ENCODE measurements around the gene VSNL1.

DNA sequence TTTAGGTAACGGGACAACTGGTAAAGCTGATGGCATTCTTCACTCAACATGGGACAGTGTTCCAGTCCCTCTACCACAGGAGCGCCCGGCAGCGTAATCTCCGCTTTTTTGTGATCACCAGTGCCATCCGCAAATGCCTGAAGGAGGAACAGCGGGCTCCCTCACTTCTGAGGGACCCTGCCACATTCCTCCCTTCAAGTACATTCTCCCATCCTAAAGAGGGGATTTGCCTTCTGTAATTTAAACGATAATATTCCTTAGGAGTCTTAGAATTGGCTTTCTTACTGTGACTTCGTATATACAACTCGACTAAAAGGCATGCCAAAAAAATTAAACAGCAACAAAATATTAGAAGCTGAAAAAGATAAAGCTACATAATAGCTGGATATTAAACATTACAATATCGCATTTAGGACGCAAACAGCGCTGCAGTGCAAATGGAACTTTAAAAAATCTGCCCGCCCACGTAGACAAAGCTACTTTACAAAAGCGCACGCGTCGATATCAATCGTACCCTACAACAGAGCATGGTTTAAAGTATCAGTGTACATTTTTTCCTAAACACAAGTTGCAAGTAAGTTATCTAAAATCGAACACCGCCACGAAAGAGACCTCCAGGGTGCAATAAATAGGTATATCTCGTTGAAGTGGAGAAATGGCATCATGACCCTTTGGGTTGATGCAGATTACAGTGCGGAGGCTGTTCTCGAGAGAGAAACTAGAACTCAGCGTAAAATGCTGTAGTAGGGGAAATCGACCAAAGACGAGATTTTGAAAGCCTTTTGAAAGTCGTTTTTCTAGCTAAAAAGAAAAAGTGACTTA lies 2.3 kb upstream of the VSNL1 start:
- TF ChIP-seq, protein P1, sequence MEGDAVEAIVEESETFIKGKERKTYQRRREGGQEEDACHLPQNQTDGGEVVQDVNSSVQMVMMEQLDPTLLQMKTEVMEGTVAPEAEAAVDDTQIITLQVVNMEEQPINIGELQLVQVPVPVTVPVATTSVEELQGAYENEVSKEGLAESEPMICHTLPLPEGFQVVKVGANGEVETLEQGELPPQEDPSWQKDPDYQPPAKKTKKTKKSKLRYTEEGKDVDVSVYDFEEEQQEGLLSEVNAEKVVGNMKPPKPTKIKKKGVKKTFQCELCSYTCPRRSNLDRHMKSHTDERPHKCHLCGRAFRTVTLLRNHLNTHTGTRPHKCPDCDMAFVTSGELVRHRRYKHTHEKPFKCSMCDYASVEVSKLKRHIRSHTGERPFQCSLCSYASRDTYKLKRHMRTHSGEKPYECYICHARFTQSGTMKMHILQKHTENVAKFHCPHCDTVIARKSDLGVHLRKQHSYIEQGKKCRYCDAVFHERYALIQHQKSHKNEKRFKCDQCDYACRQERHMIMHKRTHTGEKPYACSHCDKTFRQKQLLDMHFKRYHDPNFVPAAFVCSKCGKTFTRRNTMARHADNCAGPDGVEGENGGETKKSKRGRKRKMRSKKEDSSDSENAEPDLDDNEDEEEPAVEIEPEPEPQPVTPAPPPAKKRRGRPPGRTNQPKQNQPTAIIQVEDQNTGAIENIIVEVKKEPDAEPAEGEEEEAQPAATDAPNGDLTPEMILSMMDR (IDR thresholded peaks at IDR 0.05) = no peak
- no peak for TF ChIP-seq POLR2A (IDR thresholded peaks at IDR 0.05)
